ENCODE measurements around the gene SH3PXD2A.

DNA sequence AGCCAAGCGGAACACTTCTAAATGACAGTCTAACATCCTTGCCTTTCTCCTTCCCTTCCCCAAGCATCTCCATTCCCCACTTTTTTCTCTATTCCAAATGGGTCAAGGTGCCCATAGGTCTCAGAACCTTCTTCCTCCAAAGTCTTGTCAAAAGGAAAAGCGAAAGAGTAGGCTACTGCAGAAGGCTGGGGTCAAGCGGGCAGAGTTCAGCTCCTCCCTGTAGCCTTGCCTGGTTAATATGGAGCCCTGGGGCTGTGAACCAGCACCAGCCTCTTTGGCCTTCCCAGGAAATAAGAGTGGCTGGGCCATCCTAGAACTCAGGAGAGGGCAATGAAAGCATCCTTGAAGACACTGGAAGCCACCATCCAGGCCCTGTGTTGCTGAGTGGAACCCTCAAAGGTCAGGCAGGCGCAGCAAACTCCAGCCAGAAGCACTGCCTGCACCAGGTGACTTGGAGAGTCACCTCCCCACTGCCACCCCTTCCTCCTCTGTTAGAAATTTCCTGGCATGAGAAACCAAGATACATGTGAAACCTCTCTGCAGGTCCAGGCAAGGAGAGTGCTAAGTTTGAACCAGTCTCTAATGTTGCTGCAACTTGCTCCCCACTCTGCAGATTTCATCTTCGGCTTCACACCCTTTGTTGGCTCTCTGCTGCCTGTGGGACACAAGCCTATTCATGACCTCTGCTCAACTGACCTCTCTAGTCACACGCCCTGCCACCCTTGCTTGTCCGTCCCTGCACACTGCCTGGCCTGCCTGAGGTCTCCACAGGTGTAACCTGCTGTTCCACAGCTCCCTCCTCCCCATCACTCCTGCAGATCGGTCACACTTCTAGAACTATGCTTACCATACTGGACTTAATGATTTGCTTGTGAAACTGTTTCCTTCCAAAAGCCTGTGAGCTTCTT is 74.9 kb downstream of the SH3PXD2A start:
- TF ChIP-seq POLR2A (IDR thresholded peaks at IDR 0.05; ENCODE audit: low read length), result no peak
- no peak for TF ChIP-seq GATA1 (IDR thresholded peaks at IDR 0.05; ENCODE audit: low read depth, low read length)
